ENCODE measurements around the gene ZNF79. TPM values are rescaled to one million over a fixed set of nuclear protein-coding genes. Genes with fewer than 3 reads are reported as not detected.

Gene ZNF79
- total RNA-seq, 2 donors from 2014 or later: 7.4 to 9.1 TPM

DNA sequence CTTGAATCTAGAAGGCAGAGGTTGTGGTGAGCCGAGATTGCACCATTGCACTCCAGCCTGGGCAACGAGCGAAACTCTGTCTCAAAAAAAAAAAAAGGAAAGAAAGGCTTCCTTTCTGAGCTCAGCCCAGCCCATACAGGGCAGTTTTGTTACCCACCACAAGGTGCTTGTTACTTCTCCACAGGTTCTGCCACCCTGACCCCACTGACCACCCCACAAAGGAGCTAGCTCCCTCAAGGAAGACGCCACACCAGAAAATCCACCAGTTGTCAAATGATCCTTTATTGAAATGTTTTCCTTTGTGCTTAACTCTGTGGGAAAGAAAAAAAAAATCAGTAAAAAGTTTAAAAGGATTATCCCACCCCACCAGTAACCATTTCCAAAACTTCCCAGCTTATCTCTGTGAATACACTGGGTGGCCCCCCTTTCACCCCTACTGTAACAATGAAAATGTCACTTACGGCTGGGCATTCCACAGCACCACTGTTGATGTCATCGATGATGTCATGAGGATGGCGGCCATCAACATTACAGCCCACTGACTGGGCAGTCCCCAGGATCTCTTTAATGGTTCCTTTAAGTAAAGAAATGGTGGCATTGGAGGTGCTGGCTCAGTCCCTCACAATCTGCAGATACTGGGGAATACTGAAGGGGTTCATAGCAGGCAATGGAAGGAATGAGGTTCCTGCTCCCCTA, 23.4 kb downstream of the ZNF79 start:
- no peaks in the 10 kb centered on the region for H3K4me1 ChIP-seq (ENCODE audit: control insufficient read depth, insufficient read depth, low read length)
- TF ChIP-seq, protein P1, sequence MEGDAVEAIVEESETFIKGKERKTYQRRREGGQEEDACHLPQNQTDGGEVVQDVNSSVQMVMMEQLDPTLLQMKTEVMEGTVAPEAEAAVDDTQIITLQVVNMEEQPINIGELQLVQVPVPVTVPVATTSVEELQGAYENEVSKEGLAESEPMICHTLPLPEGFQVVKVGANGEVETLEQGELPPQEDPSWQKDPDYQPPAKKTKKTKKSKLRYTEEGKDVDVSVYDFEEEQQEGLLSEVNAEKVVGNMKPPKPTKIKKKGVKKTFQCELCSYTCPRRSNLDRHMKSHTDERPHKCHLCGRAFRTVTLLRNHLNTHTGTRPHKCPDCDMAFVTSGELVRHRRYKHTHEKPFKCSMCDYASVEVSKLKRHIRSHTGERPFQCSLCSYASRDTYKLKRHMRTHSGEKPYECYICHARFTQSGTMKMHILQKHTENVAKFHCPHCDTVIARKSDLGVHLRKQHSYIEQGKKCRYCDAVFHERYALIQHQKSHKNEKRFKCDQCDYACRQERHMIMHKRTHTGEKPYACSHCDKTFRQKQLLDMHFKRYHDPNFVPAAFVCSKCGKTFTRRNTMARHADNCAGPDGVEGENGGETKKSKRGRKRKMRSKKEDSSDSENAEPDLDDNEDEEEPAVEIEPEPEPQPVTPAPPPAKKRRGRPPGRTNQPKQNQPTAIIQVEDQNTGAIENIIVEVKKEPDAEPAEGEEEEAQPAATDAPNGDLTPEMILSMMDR (conservative IDR thresholded peaks at IDR 0.05): peak; percentile 50
- peaks cover 81% of the 10 kb centered on the region for H3K36me3 Mint-ChIP-seq (ENCODE audit: low read depth)
- peaks cover 25% of the 10 kb centered on the region for H3K4me1 Mint-ChIP-seq
- H3K9ac ChIP-seq (ENCODE audit: extremely low read depth, low read length, poor library complexity, severe bottlenecking): peak overlapping the region; percentile 99
- no peaks in the 10 kb centered on the region for H3K9me3 ChIP-seq (ENCODE audit: control insufficient read depth, low read length)
- H3K4me3 ChIP-seq (ENCODE audit: low read length): peak overlapping the region; percentile 97
- H3K36me3 ChIP-seq (ENCODE audit: control insufficient read depth, insufficient read depth, low read length): peaks cover 57% of the 10 kb centered on the region
- DNase-seq: peak; percentile 50
- H3K27ac Mint-ChIP-seq: peak overlapping the region; percentile 95
- no peaks in the 10 kb centered on the region for H3K27me3 ChIP-seq (ENCODE audit: control insufficient read depth, insufficient read depth, low read length, poor library complexity, severe bottlenecking)
- H3K4me3 Mint-ChIP-seq: peak overlapping the region; percentile 93
- no peaks in the 10 kb centered on the region for H3K27me3 Mint-ChIP-seq (ENCODE audit: insufficient read depth)
- 94 to 100% methylated on average over 1 to 7 of the region's 7 CpGs for WGBS, 2 experiments (ENCODE audit: insufficient coverage in 1 of 2, insufficient read length in 1 of 2)
- H3K27ac ChIP-seq (ENCODE audit: low read depth, low read length): peak overlapping the region; percentile 21
- H3K9me3 Mint-ChIP-seq: peaks cover 29% of the 10 kb centered on the region

DNA sequence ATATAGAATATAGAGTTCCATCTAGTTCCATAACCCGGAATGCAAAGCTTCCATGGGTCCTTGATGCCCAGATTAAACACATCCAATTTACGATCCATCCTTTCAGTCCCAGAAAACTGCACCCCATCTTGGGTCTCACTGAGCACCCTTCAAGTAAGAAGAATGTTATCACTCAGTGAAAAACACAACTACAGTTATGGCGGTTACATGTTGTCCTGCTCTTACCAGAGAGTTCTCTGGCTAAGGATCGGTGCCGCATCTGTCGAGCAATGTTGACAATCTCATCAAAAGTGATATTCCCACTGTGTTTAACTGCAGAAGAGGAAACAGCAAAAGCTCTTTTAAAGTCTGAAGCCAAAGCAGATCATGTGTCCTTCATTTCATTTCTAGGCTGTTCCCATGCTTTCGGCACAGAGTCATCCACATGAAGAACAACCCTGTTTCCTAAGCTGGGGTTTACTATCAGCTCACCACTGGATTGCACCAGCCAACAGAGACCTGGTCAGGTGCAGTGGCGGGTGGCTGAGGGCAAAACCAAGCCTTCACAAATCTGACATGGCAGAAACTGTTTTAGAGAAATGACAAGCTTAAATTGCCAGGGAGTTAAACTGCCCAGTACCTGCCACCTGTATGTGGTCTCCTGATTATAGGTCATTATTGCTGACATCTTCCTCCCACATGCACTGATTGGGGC, 24.1 kb downstream of the ZNF79 start:
- H3K4me1 ChIP-seq (ENCODE audit: control insufficient read depth, insufficient read depth, low read length): no peaks in the 10 kb centered on the region
- Mint-ChIP-seq H3K4me3 (peak overlapping the region; percentile 93), H3K9me3 (peaks cover 24% of the 10 kb centered on the region), H3K27ac (peak overlapping the region; percentile 95), H3K36me3 (ENCODE audit: low read depth) (peaks cover 74% of the 10 kb centered on the region), H3K27me3 (ENCODE audit: insufficient read depth) (no peaks in the 10 kb centered on the region), H3K4me1 (peaks cover 25% of the 10 kb centered on the region)
- peak overlapping the region; percentile 99 for H3K9ac ChIP-seq (ENCODE audit: extremely low read depth, low read length, poor library complexity, severe bottlenecking)
- H3K27ac ChIP-seq (ENCODE audit: low read depth, low read length): no peak overlapping the region
- WGBS, 2 experiments (ENCODE audit: insufficient coverage in 1 of 2, insufficient read length in 1 of 2): 96 to 100% methylated on average over 7 to 8 of the region's 8 CpGs
- H3K4me3 ChIP-seq (ENCODE audit: low read length): peak overlapping the region; percentile 97
- H3K36me3 ChIP-seq (ENCODE audit: control insufficient read depth, insufficient read depth, low read length): peaks cover 53% of the 10 kb centered on the region
- DNase-seq: no peak
- no peaks in the 10 kb centered on the region for H3K27me3 ChIP-seq (ENCODE audit: control insufficient read depth, insufficient read depth, low read length, poor library complexity, severe bottlenecking)
- TF ChIP-seq, protein P1 (conservative IDR thresholded peaks at IDR 0.05): no peak
- no peaks in the 10 kb centered on the region for H3K9me3 ChIP-seq (ENCODE audit: control insufficient read depth, low read length)

DNA sequence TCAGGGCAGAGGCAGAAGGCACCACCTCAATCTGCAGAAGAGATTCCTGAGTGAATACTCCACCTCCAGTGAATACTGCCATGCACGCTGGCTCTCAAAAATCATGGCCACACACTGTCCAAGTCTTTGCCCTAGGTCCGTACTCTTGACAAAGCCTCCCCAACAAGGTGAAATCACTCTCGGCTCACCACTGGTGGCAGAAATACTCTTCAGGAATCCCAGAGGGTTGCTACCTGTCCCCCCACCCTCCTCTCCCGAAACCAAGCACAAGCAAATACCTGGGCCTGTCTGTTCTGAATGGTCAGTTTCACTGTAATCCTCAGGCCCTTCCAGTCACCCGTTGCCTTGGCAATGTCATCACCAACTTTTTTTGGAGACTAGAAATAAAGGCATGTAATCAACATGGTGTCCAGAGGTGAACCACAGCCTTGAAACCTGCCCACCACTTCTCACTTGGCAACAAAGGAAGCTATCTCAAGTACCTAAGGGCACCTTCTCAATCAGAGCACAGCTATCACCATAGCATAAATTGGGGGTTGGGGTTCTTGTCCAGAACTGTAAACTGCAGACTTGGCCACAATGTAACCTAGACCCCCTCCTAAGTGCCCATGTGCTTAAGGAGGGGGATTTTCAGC, 25.3 kb downstream of the ZNF79 start:
- WGBS, 2 experiments (ENCODE audit: insufficient coverage in 1 of 2, insufficient read length in 1 of 2): 64 to 67% methylated on average over 5 of the region's 5 CpGs
- DNase-seq: no peak
- no peaks in the 10 kb centered on the region for H3K4me1 ChIP-seq (ENCODE audit: control insufficient read depth, insufficient read depth, low read length)
- H3K4me3 Mint-ChIP-seq: peak overlapping the region; percentile 93
- peak overlapping the region; percentile 99 for H3K9ac ChIP-seq (ENCODE audit: extremely low read depth, low read length, poor library complexity, severe bottlenecking)
- H3K4me1 Mint-ChIP-seq: peaks cover 25% of the 10 kb centered on the region
- peaks cover 15% of the 10 kb centered on the region for H3K9me3 Mint-ChIP-seq
- no peak overlapping the region for H3K27ac ChIP-seq (ENCODE audit: low read depth, low read length)
- no peaks in the 10 kb centered on the region for H3K9me3 ChIP-seq (ENCODE audit: control insufficient read depth, low read length)
- no peaks in the 10 kb centered on the region for H3K27me3 ChIP-seq (ENCODE audit: control insufficient read depth, insufficient read depth, low read length, poor library complexity, severe bottlenecking)
- peak overlapping the region; percentile 97 for H3K27ac Mint-ChIP-seq
- no peaks in the 10 kb centered on the region for H3K27me3 Mint-ChIP-seq (ENCODE audit: insufficient read depth)
- TF ChIP-seq, protein P1 (conservative IDR thresholded peaks at IDR 0.05): no peak
- peak overlapping the region; percentile 97 for H3K4me3 ChIP-seq (ENCODE audit: low read length)
- H3K36me3 Mint-ChIP-seq (ENCODE audit: low read depth): peaks cover 64% of the 10 kb centered on the region
- peaks cover 51% of the 10 kb centered on the region for H3K36me3 ChIP-seq (ENCODE audit: control insufficient read depth, insufficient read depth, low read length)

Data from endodermal cell (in vitro differentiated cells).